NCI-H1048 (cell line): ENCODE measurements around the gene CDC14A.
A peak's percentile ranks its signal among the peaks of the same experiment; 100 is the strongest.

Source experiments
- DNase-seq: peaks from one replicate; lab custom pipeline; 2025; lab: John Stamatoyannopoulos, UW

The CDC14A gene

DNA sequence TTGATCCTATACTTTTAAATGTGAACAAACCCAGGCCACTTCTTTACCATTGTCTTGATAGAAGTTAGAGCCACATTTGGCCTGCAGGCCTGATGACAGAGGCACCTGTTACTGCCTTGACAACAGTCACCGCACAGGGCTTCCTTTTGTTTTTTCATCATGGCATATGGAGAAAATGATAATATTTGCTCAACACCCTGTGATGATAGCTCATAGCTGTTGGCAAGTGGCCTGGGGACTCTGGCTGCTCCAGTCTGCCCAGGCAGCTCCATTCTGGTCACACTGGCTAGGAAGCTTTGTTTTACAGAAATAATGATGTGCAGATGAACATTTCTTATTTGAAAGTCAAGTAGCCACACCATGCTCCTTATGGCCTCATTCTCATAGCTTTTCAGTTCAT, 96.1 kb downstream of the CDC14A start:
- DNase-seq = no peak

GRCh38 chr1:100449477-100449876, 97.2 kb downstream of the CDC14A start:
- DNase-seq = no peak

DNA sequence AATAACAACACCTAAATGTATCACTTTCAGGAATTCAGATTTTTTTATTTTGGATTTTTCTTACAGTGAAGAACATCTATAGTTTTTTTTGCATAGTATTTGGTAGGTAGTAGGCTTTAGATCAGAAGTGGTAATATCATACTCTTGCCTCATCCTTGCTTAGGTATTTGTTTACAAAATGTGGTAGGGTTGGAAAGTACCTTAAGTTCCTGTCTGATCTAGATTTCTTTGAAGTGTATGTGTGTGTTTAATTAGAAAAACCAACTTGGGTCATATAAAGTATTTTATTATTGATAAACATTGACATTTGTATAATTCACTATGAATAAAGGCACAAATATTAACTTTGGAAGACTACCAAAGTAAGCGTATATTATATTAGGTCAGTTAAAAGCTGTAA, 100.3 kb downstream of the CDC14A start:
- no peak for DNase-seq

DNA sequence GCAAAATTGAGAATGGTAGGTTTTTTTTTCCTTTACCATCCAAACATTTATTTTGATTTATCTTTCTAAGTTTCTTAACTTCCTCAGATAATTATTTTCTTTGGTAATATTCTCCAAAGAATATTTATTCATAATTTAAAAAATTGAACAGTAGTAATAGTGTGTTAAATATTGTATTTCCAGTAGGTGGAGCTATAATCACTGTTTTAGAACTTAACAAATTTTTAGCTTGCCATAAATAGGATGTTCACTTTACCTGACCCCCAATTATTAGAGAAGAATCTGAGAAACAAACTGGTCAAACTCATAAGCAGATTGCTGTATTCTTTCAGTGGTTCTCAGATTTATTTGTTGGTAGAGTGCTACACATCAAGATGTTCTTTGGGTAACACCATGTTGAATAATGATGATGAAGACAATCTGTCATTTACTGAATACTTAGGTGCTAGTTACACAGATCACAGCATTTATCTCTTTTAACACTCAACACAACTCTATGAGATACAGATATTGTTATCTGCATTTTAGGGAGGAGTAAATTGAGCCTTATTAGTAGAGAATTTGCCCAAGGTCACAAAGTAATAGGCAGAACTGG, 103.3 kb downstream of the CDC14A start:
- no peak for DNase-seq

DNA sequence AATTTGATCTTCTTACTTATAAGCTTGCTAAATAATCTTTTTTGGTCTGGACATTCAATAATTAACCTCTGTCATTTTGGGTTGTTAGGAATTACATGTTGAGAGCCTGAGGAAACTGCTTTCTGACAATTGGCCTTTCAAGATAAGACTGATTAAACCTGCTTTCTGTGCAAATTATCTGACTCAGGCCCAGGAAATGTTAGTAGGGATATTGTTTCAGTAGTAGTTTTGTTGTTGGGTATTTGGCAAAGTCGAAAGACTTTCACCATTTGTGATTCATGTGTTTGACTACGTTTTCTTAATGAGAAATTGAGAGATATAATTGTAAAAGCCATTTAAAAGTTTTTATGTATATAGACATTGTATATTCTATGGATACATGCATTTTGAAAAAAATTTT, 104.6 kb downstream of the CDC14A start:
- no peak for DNase-seq

- DNase-seq = no peak
These were observed 105.4 kb downstream of the CDC14A start for GRCh38 chr1:100457683-100458082.

- no peak for DNase-seq
These were observed 106.5 kb downstream of the CDC14A start for GRCh38 chr1:100458661-100459357.

DNA sequence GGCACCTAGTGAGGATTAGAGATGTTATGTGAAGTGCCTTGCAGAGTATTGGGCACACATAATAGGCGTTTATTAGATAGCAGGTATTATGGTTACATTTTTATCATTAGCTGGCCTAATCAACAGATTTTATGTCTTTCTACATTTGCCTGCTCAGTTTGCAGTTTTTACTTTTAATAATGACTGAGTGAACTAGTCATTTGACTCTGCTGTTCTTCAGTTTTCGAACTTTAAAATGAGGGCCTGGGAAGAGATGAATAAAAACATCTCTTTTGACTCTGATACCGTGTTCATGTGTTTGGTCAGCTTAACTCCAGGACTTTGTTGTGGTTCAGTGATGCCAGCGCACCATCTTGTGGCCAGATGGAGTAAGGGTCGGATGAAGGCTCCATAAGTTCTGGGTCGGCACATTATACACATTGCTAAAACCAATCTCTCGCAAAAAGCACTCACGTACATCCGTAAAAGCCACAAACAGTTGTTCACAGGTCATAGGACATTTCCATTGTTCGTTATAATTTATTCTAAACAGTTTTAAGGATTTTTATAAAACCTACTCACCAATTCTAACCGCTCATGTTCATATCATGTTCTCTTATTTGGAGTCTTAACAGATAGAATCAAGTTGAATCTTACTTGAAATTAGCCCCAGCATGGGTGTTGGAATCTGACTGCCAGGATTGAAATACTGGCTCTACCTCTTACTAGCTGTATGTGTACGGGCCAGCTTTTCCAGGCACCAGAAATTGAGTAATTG, 107.2 kb downstream of the CDC14A start:
- DNase-seq = peak; percentile 51

DNA sequence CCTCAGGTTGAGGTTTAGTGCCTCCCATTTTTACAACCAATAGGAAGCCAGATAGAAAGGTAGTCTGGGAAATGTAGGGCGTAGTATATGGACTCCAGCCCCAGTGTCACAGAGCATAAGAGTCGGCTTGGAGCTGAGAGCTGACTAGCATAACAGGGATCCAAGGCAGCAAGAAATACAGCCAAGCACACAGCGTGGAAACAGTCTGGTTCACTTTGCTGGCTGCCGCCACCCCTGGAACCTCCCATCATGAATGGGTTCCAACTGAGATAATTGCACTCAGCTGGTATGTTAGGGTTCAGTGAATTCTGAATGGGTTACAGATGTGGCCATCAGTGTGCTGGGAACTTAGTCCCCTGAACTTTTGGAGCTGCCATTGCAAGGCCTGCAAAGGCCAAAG, 108.9 kb downstream of the CDC14A start:
- no peak for DNase-seq

DNA sequence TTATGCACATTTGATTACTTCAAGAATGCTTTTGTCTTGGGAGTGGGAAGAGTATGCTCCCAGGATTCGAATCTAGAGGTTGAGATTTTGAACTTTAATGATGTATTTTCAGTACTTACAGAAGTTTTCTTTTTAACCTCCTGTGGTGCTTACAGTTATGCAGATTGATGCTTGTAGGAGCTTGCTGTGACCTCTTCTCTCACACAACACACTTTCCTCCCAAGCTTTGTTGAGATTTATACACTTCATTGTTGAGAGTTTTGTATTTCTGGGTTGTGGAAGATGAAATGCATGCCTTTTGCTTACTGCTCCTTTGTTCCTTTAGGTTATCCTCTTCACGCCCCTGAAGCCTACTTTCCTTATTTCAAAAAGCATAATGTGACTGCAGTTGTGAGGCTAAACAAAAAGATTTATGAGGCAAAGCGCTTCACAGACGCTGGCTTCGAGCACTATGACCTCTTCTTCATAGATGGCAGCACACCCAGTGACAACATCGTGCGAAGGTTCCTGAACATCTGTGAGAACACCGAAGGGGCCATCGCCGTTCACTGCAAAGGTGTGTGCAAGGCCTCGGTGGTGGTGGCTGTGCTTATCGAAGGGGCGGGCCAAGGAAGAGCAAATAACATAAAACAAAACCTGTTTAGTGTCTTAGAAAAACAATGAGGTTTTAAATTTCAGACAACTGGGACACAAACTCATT, 110.2 kb downstream of the CDC14A start:
- no peak for DNase-seq

DNA sequence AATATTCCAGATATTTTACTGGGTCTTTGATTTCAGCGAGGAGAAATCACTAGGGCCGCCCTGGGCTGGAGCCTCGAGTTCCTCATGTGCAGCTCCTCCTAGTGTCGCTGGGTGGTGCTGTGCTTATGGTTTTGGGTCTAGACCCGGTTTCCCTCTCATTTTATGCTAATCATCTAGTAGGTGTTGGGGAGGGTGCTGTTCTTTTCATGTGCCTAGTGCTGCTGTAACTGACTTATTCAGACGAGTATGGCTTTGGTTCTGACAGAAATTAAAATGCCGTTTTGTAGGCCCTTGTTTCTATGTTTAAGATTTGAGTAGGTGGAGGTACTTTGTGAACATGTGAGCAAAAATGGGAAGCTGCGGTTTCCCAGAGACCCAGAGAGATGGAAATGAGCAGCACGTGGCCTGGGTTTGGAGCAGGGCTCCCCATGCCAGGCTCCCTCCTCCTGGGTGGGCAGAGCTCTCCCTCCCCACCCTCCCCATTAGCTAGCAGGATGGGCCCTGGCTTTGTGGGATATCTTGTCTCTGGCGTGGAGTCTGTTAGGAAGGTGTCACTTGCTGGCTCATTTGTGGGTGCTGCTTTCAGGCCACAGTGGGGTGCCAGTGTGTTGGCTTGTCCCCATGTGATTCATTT, 111.6 kb downstream of the CDC14A start:
- DNase-seq = peak; percentile 39

DNA sequence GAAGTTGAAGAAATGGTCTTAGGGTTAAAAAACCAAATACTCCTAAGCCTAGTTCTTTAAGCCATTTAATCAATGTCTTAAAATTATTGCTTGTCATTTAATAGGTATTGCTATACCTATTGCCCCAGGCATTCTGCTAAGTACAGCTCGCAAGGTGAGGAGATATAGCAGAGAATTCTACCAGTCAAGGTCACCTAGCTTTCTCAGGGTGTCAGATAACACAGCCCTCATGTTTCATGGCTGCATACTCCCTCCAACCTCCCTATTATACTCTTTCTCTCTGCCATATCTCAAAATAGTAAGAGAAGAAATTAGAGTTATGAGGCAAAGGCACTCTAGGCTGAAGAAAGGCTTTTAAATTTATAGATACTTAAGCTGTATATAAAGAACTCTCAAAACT, 117.3 kb downstream of the CDC14A start:
- DNase-seq = no peak

DNA sequence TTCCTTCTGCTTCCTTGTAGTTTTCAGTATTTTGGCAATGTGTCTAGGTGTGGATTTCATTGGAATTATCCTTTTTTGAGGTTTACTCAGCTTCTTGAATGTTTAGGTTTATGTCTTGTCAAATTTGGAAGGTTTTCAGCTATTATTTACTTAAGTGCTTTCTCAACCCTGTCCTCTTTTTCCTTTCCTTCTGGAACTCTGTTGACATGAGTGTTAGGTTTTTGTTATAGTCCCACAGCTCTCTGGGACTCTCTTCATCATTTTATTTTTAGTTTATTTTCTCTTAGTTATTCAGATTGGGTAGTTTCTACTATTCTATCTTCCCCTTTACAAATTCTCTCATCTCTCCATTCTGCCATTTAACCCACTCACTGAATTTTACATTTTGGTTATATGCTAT, 122.5 kb downstream of the CDC14A start:
- no peak for DNase-seq

- no peak for DNase-seq
These were observed 124.5 kb downstream of the CDC14A start for GRCh38 chr1:100476735-100477290.

DNA sequence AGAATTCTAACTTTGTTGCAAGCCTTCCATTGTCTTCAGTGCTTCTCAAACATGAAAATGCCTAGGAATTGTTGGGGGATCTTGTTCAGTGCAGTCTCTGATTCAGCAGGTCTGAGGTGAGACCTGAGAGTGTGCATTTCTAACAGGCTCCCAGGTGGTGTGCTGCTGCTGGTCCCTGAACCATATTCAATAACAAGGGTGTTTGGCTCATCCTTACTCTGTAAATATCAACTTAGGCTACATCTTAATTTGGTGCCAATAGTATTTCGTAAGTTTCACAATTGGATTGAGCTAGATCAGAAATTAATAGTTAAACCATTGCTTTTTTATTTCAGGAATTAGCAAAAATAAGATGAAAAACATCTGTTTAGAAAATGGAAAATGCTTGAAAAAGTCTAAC, 126.5 kb downstream of the CDC14A start:
- no peak for DNase-seq

- DNase-seq = no peak
These were observed 127.5 kb downstream of the CDC14A start for GRCh38 chr1:100479620-100480338.

GRCh38 chr1:100481303-100481702, 129.0 kb downstream of the CDC14A start:
- DNase-seq = no peak

DNA sequence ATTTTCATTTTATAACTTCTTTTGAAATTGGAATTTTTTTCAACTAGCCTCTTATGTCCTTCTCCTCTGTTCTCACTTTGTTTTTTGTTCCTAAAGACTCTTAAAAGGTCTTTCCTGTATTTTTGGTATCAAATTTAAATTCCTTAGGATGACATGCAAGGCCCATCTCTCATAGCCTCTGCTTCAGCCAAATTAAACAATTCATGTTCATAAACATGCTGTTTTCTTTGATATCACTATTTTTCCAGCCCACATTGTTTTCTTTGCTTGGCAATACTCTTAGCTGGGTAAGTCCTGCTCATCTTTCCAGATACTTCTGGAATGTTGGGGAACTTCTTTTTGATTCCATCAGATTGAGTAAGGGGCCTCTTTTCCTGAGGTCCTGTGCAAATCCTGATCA, 129.9 kb downstream of the CDC14A start:
- DNase-seq = no peak

DNA sequence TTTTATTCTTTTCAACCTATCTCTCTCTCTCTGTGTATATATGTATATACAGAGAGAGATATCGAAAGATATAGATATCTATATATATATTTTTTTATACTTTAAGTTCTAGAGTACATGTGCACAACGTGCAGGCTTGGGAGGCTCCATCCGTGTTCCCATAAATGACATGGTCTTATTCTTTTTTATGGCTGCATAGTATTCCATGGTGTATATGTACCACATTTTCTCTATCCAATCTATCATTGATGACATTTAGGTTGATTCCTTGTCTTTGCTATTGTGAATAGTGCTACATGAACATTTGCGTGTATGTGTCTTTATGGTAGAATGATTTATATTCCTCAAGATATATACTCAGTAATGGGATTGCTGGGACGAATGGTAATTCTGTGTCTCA, 130.4 kb downstream of the CDC14A start:
- DNase-seq = no peak

GRCh38 chr1:100483230-100483629, 130.9 kb downstream of the CDC14A start:
- DNase-seq = no peak

DNA sequence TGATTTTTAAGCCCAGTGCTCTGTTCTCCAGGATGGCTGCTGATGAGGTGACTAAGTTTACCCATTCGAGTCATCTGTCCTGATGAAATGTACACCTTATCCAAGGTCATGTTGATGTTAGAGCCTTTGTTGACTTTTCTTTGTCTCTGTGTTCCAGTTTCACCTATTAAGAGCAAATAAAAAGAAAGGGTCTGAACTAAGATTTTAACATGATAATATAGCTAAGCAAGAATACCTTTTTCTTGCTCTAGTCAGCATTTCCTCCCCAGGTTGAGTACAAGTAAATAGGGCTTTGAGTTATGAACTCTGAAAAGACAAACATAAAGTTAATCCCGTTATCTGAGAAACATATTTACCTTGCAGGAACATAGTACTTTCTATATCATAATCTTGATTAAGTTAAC, 133.6 kb downstream of the CDC14A start:
- no peak for DNase-seq
